NCI-H526 treated with DMSO at 0.1 percent for 48 hours (cell line): ENCODE measurements around the gene DPP6.

Experiments
- DNase-seq: peaks from one replicate; lab custom pipeline; 2025; lab: John Stamatoyannopoulos, UW

DPP6 gene

DNA sequence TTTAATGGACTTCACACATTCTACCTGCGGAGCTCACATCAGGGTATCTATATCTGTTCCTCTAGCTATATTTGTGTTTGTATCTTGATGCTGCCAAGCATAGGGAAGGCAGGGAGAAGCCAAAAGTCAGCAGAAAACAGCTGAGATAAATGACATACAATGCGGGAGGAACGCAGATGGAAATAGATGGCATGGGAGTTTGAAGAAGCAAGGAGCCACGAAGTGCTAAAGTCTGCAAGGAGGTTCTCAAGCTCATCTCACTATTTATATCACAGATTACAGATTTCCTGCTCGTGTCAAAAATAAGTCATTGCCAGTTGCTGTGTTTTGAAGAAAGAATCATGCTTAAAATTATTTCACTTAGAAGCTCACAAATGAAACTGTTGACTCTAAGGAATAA is 180.5 kb downstream of the DPP6 start:
- no peak for DNase-seq

DNA sequence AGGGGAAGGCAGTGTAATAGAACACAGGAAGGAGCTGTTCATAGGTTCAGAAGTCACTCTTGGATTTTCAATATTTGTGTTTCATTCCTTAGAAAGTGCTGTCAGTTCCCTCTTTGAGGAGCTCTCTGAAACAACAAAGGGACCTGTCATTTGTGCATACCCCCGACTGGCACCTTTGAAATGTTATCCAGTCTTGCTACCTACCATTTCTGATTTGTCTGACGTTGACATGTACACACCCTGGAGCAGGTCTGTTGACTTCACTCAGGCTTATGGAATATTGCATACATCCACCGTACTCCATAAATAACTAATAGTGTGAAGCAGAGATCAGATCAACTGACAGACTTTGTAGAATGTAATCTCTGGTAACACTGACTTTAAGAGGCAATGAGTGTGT is 189.8 kb downstream of the DPP6 start:
- DNase-seq: no peak

DNA sequence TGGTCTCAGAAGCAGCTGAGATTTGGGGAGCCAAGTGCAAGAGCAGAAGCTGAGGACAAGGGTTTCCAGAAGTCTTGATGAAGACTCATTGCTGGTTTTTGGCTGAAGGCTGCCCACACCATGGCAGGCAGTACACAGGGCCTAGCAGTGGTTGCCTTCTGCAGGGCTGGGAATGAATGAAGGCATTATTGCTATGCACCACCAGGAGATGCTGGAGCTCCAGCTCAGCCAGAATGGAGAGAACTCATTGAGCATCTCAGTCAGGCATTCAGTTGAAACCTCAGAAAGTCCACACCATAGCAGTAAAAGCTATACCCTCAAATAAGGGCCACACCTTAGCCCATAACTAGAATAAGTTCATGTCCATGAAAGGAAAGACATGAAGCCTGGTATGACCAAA is 190.5 kb downstream of the DPP6 start:
- no peak for DNase-seq

DNA sequence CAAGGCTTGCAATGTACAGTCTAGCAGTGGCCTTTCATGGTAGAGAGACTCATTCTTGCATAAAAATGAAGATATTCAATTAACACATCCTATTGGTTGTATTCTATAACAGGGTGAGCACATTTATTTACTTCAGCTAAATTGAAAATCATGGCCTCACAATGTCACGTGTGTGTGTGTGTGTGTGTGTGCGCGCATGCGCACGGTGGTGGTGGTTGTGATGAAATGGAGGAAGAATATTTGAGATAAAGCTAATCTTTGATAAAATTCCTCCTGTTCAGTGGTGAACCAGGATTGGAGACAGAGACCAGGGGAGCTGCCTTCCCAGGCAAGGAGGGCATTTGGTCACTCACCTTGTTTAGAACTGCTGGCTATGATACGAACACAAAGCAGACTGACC is 199.8 kb downstream of the DPP6 start:
- no peak for DNase-seq

DNA sequence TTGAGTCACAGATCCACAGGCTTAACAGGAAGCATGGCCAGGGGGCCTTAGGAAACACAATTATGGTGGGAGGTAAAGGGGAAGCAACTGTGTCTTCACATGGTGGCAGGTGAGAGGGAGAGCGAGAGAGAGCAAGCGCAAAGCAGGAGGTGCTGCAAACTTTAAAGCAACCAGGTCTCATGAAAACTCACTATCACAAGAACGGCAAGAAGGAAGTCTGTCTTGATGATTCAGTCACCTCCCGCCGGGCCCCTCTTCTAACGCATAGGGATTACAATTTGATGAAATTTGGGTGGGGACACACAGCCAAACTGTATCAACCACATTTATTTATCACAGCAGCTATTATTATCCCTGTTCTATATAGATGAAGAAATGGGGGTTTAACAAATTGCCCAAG is 201.6 kb downstream of the DPP6 start:
- DNase-seq: no peak

GRCh38 chr7:154255324-154255723 is 203.1 kb downstream of the DPP6 start:
- no peak for DNase-seq

DNA sequence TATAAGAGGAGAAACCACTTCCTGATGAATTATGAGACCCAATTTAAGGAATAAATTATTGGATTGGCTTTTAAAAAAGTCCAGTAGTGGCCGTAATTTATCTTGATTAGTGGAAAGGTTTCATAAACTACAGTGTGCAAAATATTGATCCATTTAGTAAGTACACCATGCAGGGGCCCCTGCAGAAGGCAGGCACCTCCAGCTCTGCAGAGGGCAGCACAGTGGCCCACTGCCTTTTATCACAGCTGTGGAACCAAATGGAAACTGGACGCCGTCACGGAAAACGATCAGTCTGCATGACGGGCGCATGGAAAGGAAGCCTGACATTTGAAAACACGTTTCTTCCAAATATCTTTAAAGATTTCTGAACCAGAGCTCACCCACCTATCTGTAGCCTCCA is 204.0 kb downstream of the DPP6 start:
- DNase-seq: no peak

GRCh38 chr7:154259396-154259795 is 207.2 kb downstream of the DPP6 start:
- DNase-seq: no peak

GRCh38 chr7:154287356-154287755 is 235.2 kb downstream of the DPP6 start:
- no peak for DNase-seq

DNA sequence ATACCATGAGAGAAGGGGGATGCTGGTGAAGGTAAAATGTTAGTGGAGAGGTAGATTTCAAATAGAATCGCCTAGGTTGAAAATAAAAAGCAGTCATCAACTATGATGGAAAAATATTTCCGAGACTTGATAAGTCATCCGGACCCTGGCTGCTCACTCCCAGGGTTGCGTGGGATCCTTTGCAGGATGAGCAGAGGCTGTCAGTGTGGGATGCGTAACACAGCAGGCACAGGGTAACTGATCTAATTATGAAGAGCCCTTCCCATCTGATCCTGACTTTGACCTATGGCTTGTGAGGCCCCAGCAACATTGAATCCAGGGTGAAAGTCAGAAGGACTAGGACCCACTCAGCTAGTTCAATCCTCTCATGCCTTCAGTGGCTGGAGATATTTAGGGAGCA is 236.9 kb downstream of the DPP6 start:
- no peak for DNase-seq

GRCh38 chr7:154296443-154296842 is 244.2 kb downstream of the DPP6 start:
- DNase-seq: no peak

DNA sequence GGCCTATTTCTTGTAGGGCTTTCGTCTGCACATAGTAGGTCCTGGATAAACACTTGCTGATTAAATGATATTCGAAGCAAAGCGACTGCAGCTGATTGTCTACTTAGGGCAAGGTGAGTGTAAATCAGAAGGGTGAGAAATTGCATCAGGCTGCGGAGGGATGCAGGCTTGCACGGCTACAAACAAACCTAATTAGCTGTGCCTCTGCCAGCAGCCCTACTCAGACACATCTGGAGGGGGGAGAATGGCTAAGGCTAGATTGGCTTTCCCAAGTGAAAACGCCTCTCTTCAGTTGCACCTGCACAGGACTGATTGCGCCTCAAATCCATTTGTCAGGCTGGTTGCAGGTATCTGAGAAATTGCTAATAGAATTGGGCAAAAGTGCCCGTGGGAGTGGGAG is 247.5 kb downstream of the DPP6 start:
- no peak for DNase-seq

- DNase-seq: no peak
Measured at GRCh38 chr7:154302380-154302779, 250.2 kb downstream of the DPP6 start.

DNA sequence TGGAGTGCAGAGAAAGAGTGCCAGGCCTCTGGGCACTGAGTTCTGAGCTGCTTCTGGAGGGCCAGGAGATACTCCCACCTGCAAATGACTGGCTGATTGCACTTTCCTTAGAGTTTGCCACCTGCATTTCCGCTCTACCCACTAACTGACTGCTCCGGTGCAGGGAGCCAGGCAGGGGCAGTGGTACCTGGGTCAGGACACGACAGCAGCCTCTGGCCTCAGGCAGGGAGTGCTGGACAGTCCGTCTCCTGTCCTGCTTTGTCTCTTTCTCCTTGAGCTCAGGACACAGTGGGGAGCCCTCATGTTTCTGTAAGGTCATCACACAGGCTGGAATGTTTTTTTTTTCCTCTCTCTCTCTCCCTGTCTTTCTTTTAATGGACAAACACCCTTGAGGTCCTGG is 252.0 kb downstream of the DPP6 start:
- no peak for DNase-seq

DNA sequence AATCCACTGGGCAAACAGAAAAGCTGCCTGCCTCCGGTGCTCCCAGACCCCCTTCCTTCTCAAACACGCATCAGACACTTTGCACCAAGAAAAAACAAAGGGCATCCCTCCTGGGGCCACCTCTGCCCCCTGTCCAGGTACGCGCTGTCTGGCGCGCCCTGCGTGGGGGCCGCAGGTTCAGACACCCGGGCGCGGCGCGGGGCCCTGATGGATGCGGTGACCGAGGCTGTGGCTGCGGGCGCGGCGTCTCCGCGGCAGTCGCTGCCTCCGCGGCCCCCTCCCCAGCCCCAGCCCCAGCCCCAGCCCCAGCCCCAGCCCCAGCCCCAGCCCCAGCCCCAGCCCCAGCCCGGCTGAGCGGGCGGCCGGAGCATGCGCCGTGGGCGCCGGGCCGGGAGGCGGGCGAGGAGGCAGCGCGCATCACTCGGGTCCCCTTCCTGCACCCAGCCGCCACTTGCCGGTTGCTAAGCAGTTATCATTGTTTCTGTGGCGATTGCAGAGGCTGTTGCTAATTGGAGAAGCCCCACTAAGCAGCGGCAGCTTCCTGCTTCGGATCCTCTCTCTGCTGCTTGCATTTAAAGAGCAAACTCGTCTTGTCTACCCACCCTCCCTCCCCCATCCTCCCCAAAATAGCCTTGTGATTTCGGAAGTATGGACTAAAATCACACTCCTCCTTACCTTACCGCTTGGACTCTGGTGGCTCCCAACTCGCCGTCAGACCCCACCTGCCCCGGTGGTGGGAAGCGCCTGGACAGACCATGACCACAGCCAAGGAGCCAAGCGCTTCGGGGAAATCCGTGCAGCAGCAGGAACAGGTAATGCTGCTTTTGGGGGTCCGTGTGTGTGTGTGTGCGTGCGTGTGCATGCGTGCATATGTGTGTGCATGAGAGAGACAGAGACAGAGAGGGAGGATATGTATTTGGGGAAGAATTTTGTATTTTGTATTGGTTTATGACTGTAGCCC is 252.8 kb downstream of the DPP6 start:
- no peak for DNase-seq

GRCh38 chr7:154306036-154306435 is 253.8 kb downstream of the DPP6 start:
- no peak for DNase-seq

- no peak for DNase-seq
Measured at GRCh38 chr7:154308928-154309327, 256.7 kb downstream of the DPP6 start.

DNA sequence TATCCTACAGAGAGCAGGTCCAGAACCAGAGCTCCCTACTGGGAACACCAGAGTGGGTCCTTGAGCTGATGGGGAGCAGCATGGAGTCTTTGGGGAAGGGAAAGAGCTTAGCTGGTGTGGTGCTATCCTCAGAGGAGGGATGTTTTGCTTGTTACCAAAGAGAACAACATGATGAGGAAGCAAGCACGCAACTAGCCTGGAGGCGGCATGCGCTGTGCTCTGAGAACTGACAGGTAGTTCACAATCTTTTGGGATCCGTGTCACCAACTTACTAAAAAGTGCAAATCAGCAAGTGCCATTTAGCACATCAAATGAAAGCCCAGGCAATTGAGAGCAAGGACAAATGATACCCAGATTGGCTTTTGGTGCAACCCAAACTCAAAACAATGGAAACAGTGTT is 257.9 kb downstream of the DPP6 start:
- DNase-seq: no peak

GRCh38 chr7:154324196-154324595 is 272.0 kb downstream of the DPP6 start:
- DNase-seq: no peak

DNA sequence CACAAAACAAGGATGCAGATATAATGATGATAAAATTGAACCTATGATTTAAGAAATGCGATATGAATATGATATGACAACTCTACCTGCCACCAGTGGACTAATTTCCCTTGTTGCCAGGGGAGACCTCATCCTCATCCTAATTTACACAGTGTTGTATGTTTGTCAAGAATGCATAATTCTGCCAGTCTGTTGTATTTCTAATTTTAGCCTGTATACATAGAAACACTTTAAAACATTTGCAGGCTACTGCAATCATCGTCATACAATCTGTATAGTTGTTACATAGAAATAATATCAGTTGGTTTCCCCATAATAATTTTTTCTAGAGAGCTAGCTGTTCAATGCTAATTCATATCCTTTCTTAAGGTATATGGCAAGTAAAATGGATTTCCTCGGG is 274.2 kb downstream of the DPP6 start:
- DNase-seq: no peak

- no peak for DNase-seq
Measured at GRCh38 chr7:154330318-154330717, 278.1 kb downstream of the DPP6 start.

- no peak for DNase-seq
Measured at GRCh38 chr7:154332811-154333580, 280.8 kb downstream of the DPP6 start.

GRCh38 chr7:154336295-154336694 is 284.1 kb downstream of the DPP6 start:
- DNase-seq: no peak
